Measurements from ENCODE around the gene GNG12. TPM values are rescaled to one million over a fixed set of nuclear protein-coding genes. Genes with fewer than 3 reads are reported as not detected.

Gene GNG12
- total RNA-seq, 1 experiment from 2014 or later, result 127 TPM

DNA sequence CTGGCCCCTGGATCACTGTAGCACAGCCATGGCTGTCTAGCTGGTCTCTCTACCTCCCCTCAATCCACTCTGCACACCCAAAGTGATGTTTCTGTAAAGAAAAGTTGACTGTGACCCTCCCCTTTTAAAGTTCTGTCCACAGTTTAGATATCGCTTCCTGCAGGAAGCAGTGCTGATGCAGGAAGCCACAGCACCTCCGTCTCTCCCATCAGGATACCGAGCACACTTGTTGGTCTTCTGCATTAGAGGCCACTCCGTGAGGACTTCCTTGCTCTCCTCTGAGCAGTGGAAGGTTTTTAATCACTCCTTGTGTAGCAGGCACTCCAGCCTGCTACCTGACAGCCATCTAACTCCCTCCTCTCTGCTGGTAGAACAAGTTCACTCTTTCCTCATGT, 78.7 kb downstream of the GNG12 start:
- DNase-seq (ENCODE audit: low read depth), result no peak

- no peak for DNase-seq (ENCODE audit: low read depth)
Observed at GRCh38 chr1:67753776-67754525, 79.3 kb downstream of the GNG12 start.

GRCh38 chr1:67752306-67752705, 81.0 kb downstream of the GNG12 start:
- peak; percentile 51 for DNase-seq (ENCODE audit: low read depth)

- DNase-seq (ENCODE audit: low read depth), result no peak
Observed at GRCh38 chr1:67750691-67751054, 82.6 kb downstream of the GNG12 start.

- DNase-seq (ENCODE audit: low read depth), result peak; percentile 100
Observed at GRCh38 chr1:67749844-67750690, 83.2 kb downstream of the GNG12 start.

- no peak for DNase-seq (ENCODE audit: low read depth)
Observed at GRCh38 chr1:67749263-67749843, 83.9 kb downstream of the GNG12 start.

DNA sequence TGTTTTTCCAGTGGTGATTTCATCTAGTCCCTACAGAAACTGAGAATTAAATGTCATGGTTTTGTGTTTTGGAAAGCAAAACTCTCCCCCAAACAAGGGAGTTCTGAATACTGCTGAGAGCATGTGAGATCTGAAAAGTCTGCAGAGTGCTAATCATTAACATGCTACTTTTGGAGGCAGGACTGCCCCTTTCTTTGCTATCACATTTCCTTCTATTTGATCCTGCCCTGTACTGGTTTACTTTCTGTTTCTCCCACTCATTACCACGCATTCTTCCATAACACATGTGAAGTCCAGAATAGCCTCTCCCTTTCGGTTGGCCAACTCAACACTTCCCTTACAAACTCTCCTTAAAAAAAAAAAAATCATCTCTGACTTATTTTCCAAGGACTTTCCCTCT, 84.6 kb downstream of the GNG12 start:
- peak; percentile 91 for DNase-seq (ENCODE audit: low read depth)

GRCh38 chr1:67747671-67748546, 85.4 kb downstream of the GNG12 start:
- DNase-seq (ENCODE audit: low read depth), result peak; percentile 85

GRCh38 chr1:67745875-67746698, 87.2 kb downstream of the GNG12 start:
- DNase-seq (ENCODE audit: low read depth), result peak; percentile 79

DNA sequence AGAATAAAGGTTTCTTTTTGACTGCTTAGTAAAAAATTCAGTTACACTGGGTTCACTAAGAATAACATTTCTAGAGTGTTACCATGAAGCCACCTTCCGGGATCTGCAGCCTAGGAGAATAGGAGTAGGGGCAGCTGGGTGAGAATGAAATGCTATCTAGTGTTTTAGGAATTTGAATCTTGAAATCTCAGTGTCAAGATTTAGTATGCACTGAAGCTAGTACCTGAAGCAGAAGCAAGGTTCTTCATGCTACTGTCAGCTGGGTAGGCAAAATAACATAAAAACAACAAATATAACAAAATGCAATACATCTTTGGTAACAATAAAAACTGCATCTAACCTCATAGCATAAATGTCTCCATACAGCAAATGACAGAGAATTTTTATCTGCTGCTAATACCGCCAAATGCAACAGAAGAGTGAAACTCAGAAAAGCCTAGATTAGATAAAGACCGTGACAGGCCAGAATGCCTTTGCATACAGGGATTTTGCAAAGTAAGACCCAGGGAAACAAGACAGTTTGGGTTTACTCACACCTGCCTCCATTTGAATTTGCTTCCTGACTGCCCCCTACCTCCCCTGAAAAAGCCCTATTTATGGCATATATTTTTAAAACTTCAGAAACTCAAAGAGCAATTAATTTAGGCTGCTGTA, 90.1 kb downstream of the GNG12 start:
- no peak for DNase-seq (ENCODE audit: low read depth)

- DNase-seq (ENCODE audit: low read depth), result no peak
Observed at GRCh38 chr1:67741736-67742135, 91.5 kb downstream of the GNG12 start.

DNA sequence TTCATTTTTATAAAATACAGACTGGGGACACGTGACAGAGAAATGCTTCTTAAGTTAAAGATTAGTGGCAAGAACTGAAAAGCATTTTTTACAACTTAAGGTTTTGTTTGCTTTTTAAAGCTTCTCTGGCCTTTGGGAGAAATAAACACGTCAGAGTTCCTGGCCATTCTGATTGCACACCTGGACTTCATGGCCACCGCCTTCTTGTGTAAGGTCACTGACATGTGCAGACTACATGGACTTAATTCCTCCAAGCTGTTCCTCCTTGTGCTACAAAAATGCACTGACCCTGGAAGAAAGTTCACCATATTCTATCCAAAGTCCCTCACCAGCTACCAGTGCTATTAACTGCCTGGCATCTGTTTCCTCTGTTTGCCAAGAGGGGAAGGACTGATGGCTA, 92.1 kb downstream of the GNG12 start:
- no peak for DNase-seq (ENCODE audit: low read depth)

GRCh38 chr1:67740543-67740942, 92.7 kb downstream of the GNG12 start:
- no peak for DNase-seq (ENCODE audit: low read depth)

DNA sequence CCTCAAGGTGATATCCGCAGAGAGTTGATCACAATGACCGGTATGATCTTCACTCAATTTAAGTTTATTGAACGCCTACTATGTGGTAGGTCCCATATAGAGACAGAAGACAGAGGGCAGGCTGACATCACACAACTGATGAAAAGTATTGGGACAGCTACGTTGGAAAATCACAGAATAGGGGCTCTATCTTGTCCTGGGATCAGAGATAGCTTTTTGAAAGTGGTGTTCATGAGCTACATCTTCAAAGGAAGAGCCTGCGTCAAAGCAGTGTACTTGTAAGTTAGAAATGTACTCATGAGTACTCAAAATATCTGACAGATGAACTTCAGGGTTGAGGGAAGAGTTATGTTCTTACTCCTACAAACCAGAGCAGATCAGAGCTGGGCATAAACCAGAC, 93.9 kb downstream of the GNG12 start:
- no peak for DNase-seq (ENCODE audit: low read depth)

DNA sequence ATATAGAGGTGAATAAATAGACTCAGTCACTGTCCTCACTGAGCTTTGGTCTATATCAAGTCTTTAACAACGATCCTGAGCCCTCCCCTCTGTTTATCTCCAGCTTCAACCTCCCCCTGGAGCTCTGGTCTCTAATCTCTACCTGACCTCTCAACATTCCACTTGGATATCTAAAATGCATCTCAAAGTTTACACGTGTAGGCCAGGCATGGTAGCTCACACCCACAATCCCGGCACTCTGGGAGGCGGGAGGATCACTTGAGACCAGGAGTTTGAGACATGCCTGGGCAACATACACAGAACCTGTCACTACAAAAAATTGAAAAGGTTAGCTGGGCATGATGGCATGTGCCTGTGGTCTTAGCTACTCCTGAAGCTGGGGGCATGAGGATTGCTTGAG, 94.9 kb downstream of the GNG12 start:
- no peak for DNase-seq (ENCODE audit: low read depth)

GRCh38 chr1:67737875-67738274, 95.4 kb downstream of the GNG12 start:
- no peak for DNase-seq (ENCODE audit: low read depth)

DNA sequence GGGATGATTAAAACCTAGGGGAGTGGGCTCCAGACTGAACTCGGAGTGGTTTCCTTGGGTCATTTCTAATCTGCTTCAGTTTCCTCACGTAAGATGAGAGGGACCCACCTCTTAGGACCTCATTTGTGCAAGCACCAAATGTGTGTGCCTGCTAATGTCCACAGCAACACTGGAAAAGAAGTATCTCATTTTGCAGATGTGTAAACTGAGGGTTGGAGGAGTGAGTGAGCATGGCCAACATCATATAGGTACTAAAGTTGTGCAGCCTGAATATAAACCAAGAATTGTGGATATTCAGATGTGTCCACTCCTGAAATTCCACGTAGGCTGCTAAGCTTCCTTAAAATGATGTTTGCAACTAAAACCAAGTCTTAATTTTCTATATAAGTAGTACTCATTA, 96.5 kb downstream of the GNG12 start:
- no peak for DNase-seq (ENCODE audit: low read depth)

GRCh38 chr1:67735806-67736627, 97.2 kb downstream of the GNG12 start:
- peak; percentile 98 for DNase-seq (ENCODE audit: low read depth)

DNA sequence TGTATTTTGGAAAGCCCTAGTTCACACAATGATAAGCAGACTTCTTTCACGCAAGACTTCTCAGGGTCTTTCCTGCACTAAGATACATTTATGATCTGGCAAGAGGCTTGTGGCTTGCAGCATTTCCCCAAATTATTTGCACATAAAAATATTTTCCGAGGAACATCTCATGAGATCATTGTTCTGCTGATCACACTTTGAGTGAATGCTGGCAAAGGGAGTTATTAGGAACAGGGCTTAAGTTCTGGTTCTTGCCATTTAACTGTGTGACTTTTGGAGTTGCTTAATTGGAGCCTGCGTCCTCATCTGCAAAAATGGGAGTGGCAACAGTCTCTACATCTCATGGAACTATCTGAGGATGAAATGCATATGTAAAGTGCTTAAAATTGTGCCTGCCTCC, 98.1 kb downstream of the GNG12 start:
- no peak for DNase-seq (ENCODE audit: low read depth)

Measured in LHCN-M2 (cell line).